Measurements from ENCODE around the gene RCSD1.

RCSD1 gene

DNA sequence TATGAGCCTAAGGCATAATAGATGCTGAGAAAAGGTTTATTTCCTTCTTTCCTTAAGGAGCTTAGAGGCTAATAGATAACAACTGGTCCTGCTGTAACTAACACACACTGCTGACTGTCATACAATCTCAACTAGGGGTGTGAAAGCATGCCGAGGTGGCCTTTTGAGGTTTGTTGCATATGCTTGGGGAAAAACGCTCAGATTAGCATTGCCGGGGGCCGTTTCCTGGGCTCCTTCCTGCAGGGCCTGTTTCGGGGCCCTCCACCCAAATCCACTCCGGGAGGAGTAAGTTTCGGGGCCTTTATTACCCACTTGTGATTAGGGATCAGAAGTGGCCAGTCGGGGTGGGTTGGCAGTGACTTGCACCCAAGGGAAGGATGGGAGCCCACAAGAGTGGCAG lies 27.2 kb upstream of the RCSD1 start:
- H3K9ac ChIP-seq (ENCODE audit: low read depth, low read length, poor library complexity), result no peak overlapping the region

DNA sequence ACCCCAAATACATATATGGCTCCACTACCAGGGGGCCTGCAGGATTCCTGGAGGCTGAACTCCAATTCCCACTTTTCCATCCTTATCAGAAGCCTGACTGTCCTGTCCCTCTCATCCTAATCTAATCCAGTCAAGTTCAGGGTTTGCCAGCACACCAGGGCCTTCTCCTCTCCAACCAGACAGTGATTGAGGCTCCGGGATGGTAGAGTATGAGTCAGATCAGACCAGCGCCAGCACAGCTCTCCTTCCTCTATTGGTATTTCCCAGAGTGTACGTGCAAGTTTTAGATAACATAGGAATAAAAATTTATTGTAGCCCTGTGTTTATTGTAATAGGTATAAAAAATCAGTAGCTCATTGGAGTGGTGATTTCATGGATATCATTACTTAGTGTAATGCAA lies 24.5 kb upstream of the RCSD1 start:
- no peak overlapping the region for H3K4me2 ChIP-seq (ENCODE audit: insufficient read depth, low read length, poor library complexity, severe bottlenecking)
- H2BK120ac ChIP-seq (ENCODE audit: low read depth, low read length), result no peak overlapping the region
- H2BK15ac ChIP-seq (ENCODE audit: low read length), result no peak overlapping the region
- no peak overlapping the region for H4K91ac ChIP-seq (ENCODE audit: low read depth, low read length, poor library complexity)
- H2AK5ac ChIP-seq (ENCODE audit: low read depth, low read length), result no peak overlapping the region
- no peaks in the 10 kb centered on the region for H3K36me3 ChIP-seq (replicated peaks in 1 of 2; ENCODE audit: control insufficient read depth in 2 of 2, insufficient read depth in 2 of 2, low read length in 2 of 2)
- no peak overlapping the region for H3K23ac ChIP-seq (ENCODE audit: low read depth, low read length, poor library complexity)
- H3K4me3 ChIP-seq (ENCODE audit: low read length in 2 of 2), result no peak overlapping the region
- no peak overlapping the region for H4K8ac ChIP-seq (ENCODE audit: low read depth, low read length)
- H3K4me1 ChIP-seq (ENCODE audit: control insufficient read depth in 2 of 2, insufficient read depth in 1 of 2, low read depth in 1 of 2, low read length in 2 of 2), result no peaks in the 10 kb centered on the region
- no peak overlapping the region for H3K14ac ChIP-seq (ENCODE audit: low read length)
- no peak overlapping the region for H2AFZ ChIP-seq (ENCODE audit: low read length)
- no peak overlapping the region for H3K9ac ChIP-seq (ENCODE audit: low read depth, low read length, poor library complexity)
- H3K27me3 ChIP-seq (ENCODE audit: control insufficient read depth in 3 of 3, insufficient read depth in 3 of 3, low read depth in 1 of 3, low read length in 3 of 3), result peaks cover 0 to 4% (median 0%) of the 10 kb centered on the region in 3 experiments
- WGBS, 2 donors (ENCODE audit: extremely low coverage in 2 of 2, insufficient read length in 2 of 2, insufficient replicate concordance in 1 of 2), result no CpG with 5 or more reads among the region's 3 CpGs
- no peak overlapping the region for H3K18ac ChIP-seq (ENCODE audit: low read length)
- no peak overlapping the region for H2BK5ac ChIP-seq (ENCODE audit: low read length)
- no peak for DNase-seq (ENCODE audit: low spot score)
- no peak overlapping the region for H2BK12ac ChIP-seq (ENCODE audit: low read length)
- H3K9me3 ChIP-seq (replicated peaks in 1 of 2; ENCODE audit: control insufficient read depth in 2 of 2, insufficient read depth in 1 of 2, low read depth in 1 of 2, low read length in 2 of 2), result peaks cover 0 to 2% of the 10 kb centered on the region in 2 donors
- H3K4ac ChIP-seq (ENCODE audit: low read length), result no peak overlapping the region
- H3K27ac ChIP-seq (replicated peaks; ENCODE audit: low read length), result no peak overlapping the region
- H3K79me1 ChIP-seq (ENCODE audit: low read depth, low read length), result no peaks in the 10 kb centered on the region

More for the DNA sequence above, 27.2 kb upstream of the RCSD1 start:
- Histone ChIP-seq H3K36me3 (replicated peaks in 1 of 2; ENCODE audit: control insufficient read depth in 2 of 2, insufficient read depth in 2 of 2, low read length in 2 of 2) (no peaks in the 10 kb centered on the region), H3K27ac (replicated peaks; ENCODE audit: low read length) (no peak overlapping the region), H4K8ac (ENCODE audit: low read depth, low read length) (no peak overlapping the region), H3K4me3 (ENCODE audit: low read length in 2 of 2) (no peak overlapping the region), H3K4me1 (ENCODE audit: control insufficient read depth in 2 of 2, insufficient read depth in 1 of 2, low read depth in 1 of 2, low read length in 2 of 2) (no peaks in the 10 kb centered on the region), H2AFZ (ENCODE audit: low read length) (no peak overlapping the region), H2BK15ac (ENCODE audit: low read length) (no peak overlapping the region), H3K4me2 (ENCODE audit: insufficient read depth, low read length, poor library complexity, severe bottlenecking) (no peak overlapping the region), H2BK5ac (ENCODE audit: low read length) (no peak overlapping the region), H3K23ac (ENCODE audit: low read depth, low read length, poor library complexity) (no peak overlapping the region), H3K27me3 (ENCODE audit: control insufficient read depth in 3 of 3, insufficient read depth in 3 of 3, low read depth in 1 of 3, low read length in 3 of 3) (peaks cover 0 to 4% (median 0%) of the 10 kb centered on the region in 3 experiments), H3K9me3 (replicated peaks in 1 of 2; ENCODE audit: control insufficient read depth in 2 of 2, insufficient read depth in 1 of 2, low read depth in 1 of 2, low read length in 2 of 2) (peaks cover 0 to 2% of the 10 kb centered on the region in 2 donors), H2BK12ac (ENCODE audit: low read length) (no peak overlapping the region), H4K91ac (ENCODE audit: low read depth, low read length, poor library complexity) (no peak overlapping the region), H3K79me1 (ENCODE audit: low read depth, low read length) (no peaks in the 10 kb centered on the region), H3K18ac (ENCODE audit: low read length) (no peak overlapping the region), H2AK5ac (ENCODE audit: low read depth, low read length) (no peak overlapping the region), H3K4ac (ENCODE audit: low read length) (no peak overlapping the region), H3K14ac (ENCODE audit: low read length) (no peak overlapping the region), H2BK120ac (ENCODE audit: low read depth, low read length) (no peak overlapping the region)
- no CpG with 5 or more reads among the region's 8 CpGs for WGBS, 2 donors (ENCODE audit: extremely low coverage in 2 of 2, insufficient read length in 2 of 2, insufficient replicate concordance in 1 of 2)
- no peak for DNase-seq (ENCODE audit: low spot score)

DNA sequence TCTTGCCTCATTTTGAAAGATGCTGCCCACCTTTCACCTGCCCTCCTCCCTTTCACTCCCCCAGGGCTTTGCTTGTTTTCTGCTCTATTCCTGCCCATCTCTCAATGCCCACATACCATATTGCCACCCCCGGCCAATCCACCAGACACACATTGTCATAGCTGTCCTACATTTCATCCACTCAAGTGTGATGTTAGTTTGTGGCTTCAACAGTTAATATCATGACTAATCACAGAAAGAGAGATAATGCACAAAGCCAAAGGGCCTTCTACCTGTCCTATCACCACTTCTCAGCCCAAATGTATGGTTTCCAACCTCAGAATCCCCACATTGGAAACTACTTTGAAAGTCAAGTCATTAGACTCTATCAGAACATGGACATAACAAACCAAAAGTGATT lies 18.0 kb upstream of the RCSD1 start:
- H3K14ac ChIP-seq (ENCODE audit: low read length), result no peak overlapping the region
- no peak overlapping the region for H2BK12ac ChIP-seq (ENCODE audit: low read length)
- no peak overlapping the region for H3K4ac ChIP-seq (ENCODE audit: low read length)
- no peak overlapping the region for H4K91ac ChIP-seq (ENCODE audit: low read depth, low read length, poor library complexity)
- no peak overlapping the region for H3K9ac ChIP-seq (ENCODE audit: low read depth, low read length, poor library complexity)
- no CpG with 5 or more reads among the region's 1 CpG for WGBS, 2 donors (ENCODE audit: extremely low coverage in 2 of 2, insufficient read length in 2 of 2, insufficient replicate concordance in 1 of 2)
- H2BK5ac ChIP-seq (ENCODE audit: low read length), result no peak overlapping the region
- no peak overlapping the region for H3K4me2 ChIP-seq (ENCODE audit: insufficient read depth, low read length, poor library complexity, severe bottlenecking)
- H4K8ac ChIP-seq (ENCODE audit: low read depth, low read length), result no peak overlapping the region
- no peak for DNase-seq (ENCODE audit: low spot score)
- no peak overlapping the region for H3K27ac ChIP-seq (replicated peaks; ENCODE audit: low read length)
- H2BK15ac ChIP-seq (ENCODE audit: low read length), result no peak overlapping the region
- H2AFZ ChIP-seq (ENCODE audit: low read length), result no peak overlapping the region
- H3K4me1 ChIP-seq (ENCODE audit: control insufficient read depth in 2 of 2, insufficient read depth in 1 of 2, low read depth in 1 of 2, low read length in 2 of 2), result no peaks in the 10 kb centered on the region
- H3K36me3 ChIP-seq (replicated peaks in 1 of 2; ENCODE audit: control insufficient read depth in 2 of 2, insufficient read depth in 2 of 2, low read length in 2 of 2), result no peaks in the 10 kb centered on the region
- no peaks in the 10 kb centered on the region for H3K27me3 ChIP-seq (ENCODE audit: control insufficient read depth in 3 of 3, insufficient read depth in 3 of 3, low read depth in 1 of 3, low read length in 3 of 3)
- no peak overlapping the region for H3K23ac ChIP-seq (ENCODE audit: low read depth, low read length, poor library complexity)
- H3K18ac ChIP-seq (ENCODE audit: low read length), result no peak overlapping the region
- peaks cover 2 to 4% of the 10 kb centered on the region in 2 donors for H3K9me3 ChIP-seq (replicated peaks in 1 of 2; ENCODE audit: control insufficient read depth in 2 of 2, insufficient read depth in 1 of 2, low read depth in 1 of 2, low read length in 2 of 2)
- no peak overlapping the region for H2AK5ac ChIP-seq (ENCODE audit: low read depth, low read length)
- no peak overlapping the region for H2BK120ac ChIP-seq (ENCODE audit: low read depth, low read length)
- no peak overlapping the region for H3K4me3 ChIP-seq (ENCODE audit: low read length in 2 of 2)
- no peaks in the 10 kb centered on the region for H3K79me1 ChIP-seq (ENCODE audit: low read depth, low read length)

DNA sequence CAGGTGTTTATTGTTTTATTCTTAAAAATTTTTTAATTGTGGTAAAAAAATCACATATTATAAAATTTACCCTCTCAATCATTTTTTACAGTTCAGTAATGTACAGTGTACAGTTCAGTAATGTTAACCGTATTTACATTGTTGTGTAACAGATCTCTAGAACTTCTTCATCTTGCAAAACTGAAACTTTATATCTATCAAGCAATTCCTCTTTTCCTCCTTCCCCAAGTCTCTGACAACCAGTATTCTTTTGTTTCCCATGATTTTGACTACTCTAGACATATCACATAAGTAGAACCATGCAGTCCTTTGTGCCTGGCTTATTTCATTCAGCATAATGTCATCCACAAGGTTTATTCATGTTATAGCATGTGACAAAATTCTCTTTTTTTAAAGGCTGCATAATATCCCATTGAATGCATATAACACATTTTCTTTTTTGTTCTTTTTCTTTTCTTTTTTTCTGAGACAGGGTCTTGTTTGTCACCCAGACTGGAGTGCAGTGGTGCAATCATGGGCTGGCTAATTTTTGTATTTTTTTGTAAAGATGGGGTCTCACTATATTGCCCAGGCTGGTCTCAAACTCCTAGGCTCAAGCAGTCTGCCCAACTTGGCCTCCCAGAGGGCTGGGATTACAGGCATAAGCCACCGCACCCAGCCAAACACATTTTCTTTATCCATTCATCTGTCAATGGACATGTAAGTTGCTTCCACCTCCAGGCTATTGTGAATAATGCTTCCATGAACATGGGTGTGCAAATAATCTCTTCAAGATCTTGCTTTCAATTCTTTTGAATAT lies 17.2 kb upstream of the RCSD1 start:
- peaks cover 0 to 4% of the 10 kb centered on the region in 2 donors for H3K9me3 ChIP-seq (replicated peaks in 1 of 2; ENCODE audit: control insufficient read depth in 2 of 2, insufficient read depth in 1 of 2, low read depth in 1 of 2, low read length in 2 of 2)
- no peaks in the 10 kb centered on the region for H3K36me3 ChIP-seq (replicated peaks in 1 of 2; ENCODE audit: control insufficient read depth in 2 of 2, insufficient read depth in 2 of 2, low read length in 2 of 2)
- no peak for DNase-seq (ENCODE audit: low spot score)
- H3K27ac ChIP-seq (replicated peaks; ENCODE audit: low read length), result no peak overlapping the region
- H4K91ac ChIP-seq (ENCODE audit: low read depth, low read length, poor library complexity), result no peak overlapping the region
- no peak overlapping the region for H3K4me3 ChIP-seq (ENCODE audit: low read length in 2 of 2)
- H2BK15ac ChIP-seq (ENCODE audit: low read length), result no peak overlapping the region
- H2AK5ac ChIP-seq (ENCODE audit: low read depth, low read length), result no peak overlapping the region
- H3K14ac ChIP-seq (ENCODE audit: low read length), result no peak overlapping the region
- no peak overlapping the region for H2AFZ ChIP-seq (ENCODE audit: low read length)
- H2BK5ac ChIP-seq (ENCODE audit: low read length), result no peak overlapping the region
- WGBS, 2 donors (ENCODE audit: extremely low coverage in 2 of 2, insufficient read length in 2 of 2, insufficient replicate concordance in 1 of 2), result no CpG with 5 or more reads among the region's 2 CpGs
- H3K4ac ChIP-seq (ENCODE audit: low read length), result no peak overlapping the region
- H2BK12ac ChIP-seq (ENCODE audit: low read length), result no peak overlapping the region
- no peaks in the 10 kb centered on the region for H3K79me1 ChIP-seq (ENCODE audit: low read depth, low read length)
- no peak overlapping the region for H4K8ac ChIP-seq (ENCODE audit: low read depth, low read length)
- peaks cover 2 to 7% of the 10 kb centered on the region in 2 donors for H3K4me1 ChIP-seq (ENCODE audit: control insufficient read depth in 2 of 2, insufficient read depth in 1 of 2, low read depth in 1 of 2, low read length in 2 of 2)
- H3K23ac ChIP-seq (ENCODE audit: low read depth, low read length, poor library complexity), result no peak overlapping the region
- no peaks in the 10 kb centered on the region for H3K27me3 ChIP-seq (ENCODE audit: control insufficient read depth in 3 of 3, insufficient read depth in 3 of 3, low read depth in 1 of 3, low read length in 3 of 3)
- H3K9ac ChIP-seq (ENCODE audit: low read depth, low read length, poor library complexity), result no peak overlapping the region
- no peak overlapping the region for H3K18ac ChIP-seq (ENCODE audit: low read length)
- H2BK120ac ChIP-seq (ENCODE audit: low read depth, low read length), result no peak overlapping the region
- no peak overlapping the region for H3K4me2 ChIP-seq (ENCODE audit: insufficient read depth, low read length, poor library complexity, severe bottlenecking)
